Transverse colon (tissue), 4 donors: Measurements from ENCODE around the gene TSC22D3. TPM values are rescaled to one million over a fixed set of nuclear protein-coding genes. Genes with fewer than 3 reads are reported as not detected.

Experiments
- DNase-seq: peaks from one replicate; pipeline ENCODE4 v3.0.0-alpha.2; 2019
- H3K27ac ChIP-seq, 4 donors: fragments of 200-600 bp; sonication (generic); 2 replicates each; pipeline ENCODE4 v1.5.1; 2016 to 2018; ENCODE audit warnings: inconsistent platforms in 4 of 4
- H3K27me3 ChIP-seq: fragments of 200-600 bp; sonication (generic); 2 replicates; pipeline ENCODE4 v1.5.1; 2017; ENCODE audit warnings: inconsistent platforms
- H3K36me3 ChIP-seq, 4 donors: fragments of 200-600 bp; sonication (generic); 2 replicates each; pipeline ENCODE4 v1.5.1; 2017 to 2019; ENCODE audit warnings: inconsistent platforms in 4 of 4
- H3K4me1 ChIP-seq, 4 donors: fragments of 200-600 bp; sonication (generic); 2 replicates each; pipeline ENCODE4 v1.5.1; 2017 to 2020; ENCODE audit warnings: inconsistent platforms in 4 of 4
- H3K4me3 ChIP-seq, 4 donors: fragments of 200-600 bp; sonication (generic); 1 replicate in 1 of 4; 2 replicates in 3 of 4; pipeline versions ENCODE4 v1.5.1 to v1.6.1; 2017 to 2019; ENCODE audit warnings: inconsistent platforms in 4 of 4
- H3K9me3 ChIP-seq, 2 donors: fragments of 200-600 bp; sonication (generic); 2 replicates each; pipeline ENCODE4 v1.5.1; 2017 to 2019; ENCODE audit warnings: inconsistent platforms in 2 of 2
- CTCF ChIP-seq, 5 experiments: fragments of 200-600 bp in 3 of 5; fragments of 450-650 bp in 2 of 5; sonication (generic) in 3 of 5; IDR thresholded peaks; 1 replicate in 2 of 5; 2 replicates in 3 of 5; pipeline ENCODE4 v1.5.1; 2016 to 2017; ENCODE audit warnings: antibody characterized with exemption in 5 of 5, inconsistent platforms in 3 of 5, mild to moderate bottlenecking in 2 of 5, moderate library complexity in 1 of 5
- EP300 ChIP-seq: sonication (generic); formaldehyde crosslinking; IDR thresholded peaks from one replicate; pipeline ENCODE4 v1.6.1; 2017; ENCODE audit warnings: antibody characterized with exemption, low read depth
- POLR2A ChIP-seq: fragments of 450-650 bp; IDR thresholded peaks from one replicate; pipeline ENCODE4 v1.6.1; 2016; ENCODE audit warnings: antibody characterized with exemption, mild to moderate bottlenecking, moderate library complexity
- POLR2AphosphoS5 ChIP-seq, 3 donors: sonication (generic); formaldehyde crosslinking; IDR thresholded peaks; one replicate each; pipeline ENCODE4 v1.6.1; 2016; ENCODE audit warnings: antibody characterized with exemption in 3 of 3
- WGBS, 2 donors: methylation state at CpG; one replicate each; pipeline ENCODE4 v1.1.5; 2018; ENCODE audit warnings: low coverage in 1 of 2; 5-methylcytosine and 5-hydroxymethylcytosine counted together
- in situ Hi-C, 4 donors: fragments of 200-750 bp; cut with MboI; loops; one replicate each; pipeline versions ENCODE4 v1.15.0 to v1.15.1; 2017; ENCODE audit warnings: low sequenced_read_pairs in 3 of 4, low pct_ligation_motif_present in 1 of 4, low pct_unique_long_range_greater_than_20kb in 1 of 4
- intact Hi-C: fragments of 100-400 bp; cut with DNase I; formaldehyde crosslinking; loops from one replicate; pipeline ENCODE4 v1.15.1; 2023; ENCODE audit warnings: low total_unique reads
- total RNA-seq, 4 donors: library from RNA; depleted of rRNA; stranded (reverse); fragments of >200 nt; gene quantifications; one replicate each; pipeline ENCODE4 v1.1.0, GENCODE V29; 2016

The TSC22D3 gene
- total RNA-seq, 4 donors from 2014 or later: 146 to 349 (median 202) TPM

DNA sequence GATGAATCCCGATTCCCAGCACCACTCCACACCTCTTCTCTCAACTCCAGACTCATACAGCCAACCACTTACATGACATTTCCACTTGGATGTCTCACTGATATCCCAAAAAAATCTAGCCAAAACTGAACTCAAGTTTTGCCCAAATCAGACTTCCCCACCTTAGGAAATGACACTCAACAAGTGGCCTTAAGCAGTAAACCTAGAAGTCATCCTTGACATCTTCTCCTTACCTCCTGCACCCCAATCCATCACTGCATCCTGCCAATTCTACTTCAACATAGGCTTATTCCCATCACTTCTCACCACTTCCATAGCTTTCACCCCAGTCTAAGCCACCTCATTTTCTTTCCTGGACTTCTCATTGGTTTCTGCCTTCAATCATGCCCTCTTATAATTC is 108.2 kb downstream of the TSC22D3 start:
- Histone ChIP-seq H3K4me1 (no peaks in the 10 kb centered on the region), H3K9me3 (no peaks in the 10 kb centered on the region), H3K36me3 (no peaks in the 10 kb centered on the region), H3K27me3 (no peaks in the 10 kb centered on the region), H3K4me3 (no peak overlapping the region), H3K27ac (no peak overlapping the region)
- DNase-seq: no peak
- TF ChIP-seq POLR2A (no peak), CTCF (IDR thresholded peaks at IDR 0.05) (no peak), POLR2AphosphoS5 (IDR thresholded peaks at IDR 0.05) (no peak), EP300 (no peak)
- intact Hi-C loops (no loop called here), in situ Hi-C loops (loop anchor here in 3 of 4 donors (10.0 to 25.0 kb wide), 3 partner anchors 95 to 220 kb away; partner anchors contain the start of genes NCBP2L (in 2 of the 3) and TSC22D3 (in 2 of the 3))
- 59% methylated on average over 1 of the region's 1 CpG; no CpG with 5 or more reads in 1 of the 2 donors for WGBS, 2 donors

GRCh38 chrX:107666931-107667330 is 108.7 kb downstream of the TSC22D3 start:
- intact Hi-C loops (no loop called here), in situ Hi-C loops (loop anchor here in 3 of 4 donors (10.0 to 25.0 kb wide), 3 partner anchors 95 to 220 kb away; partner anchors contain the start of genes NCBP2L (in 2 of the 3) and TSC22D3 (in 2 of the 3))
- H3K4me3 ChIP-seq: no peak overlapping the region
- TF ChIP-seq POLR2A (no peak), EP300 (no peak), POLR2AphosphoS5 (IDR thresholded peaks at IDR 0.05) (no peak), CTCF (IDR thresholded peaks at IDR 0.05) (no peak)
- WGBS, 2 donors: 90% methylated on average over 1 of the region's 1 CpG; no CpG with 5 or more reads in 1 of the 2 donors
- no peaks in the 10 kb centered on the region for H3K36me3 ChIP-seq
- no peaks in the 10 kb centered on the region for H3K27me3 ChIP-seq
- no peaks in the 10 kb centered on the region for H3K9me3 ChIP-seq
- no peaks in the 10 kb centered on the region for H3K4me1 ChIP-seq
- no peak overlapping the region for H3K27ac ChIP-seq
- no peak for DNase-seq

Other genes starting within 250 kb of the TSC22D3 start
- gene PRPS1, start 147.3 kb downstream of the TSC22D3 start, total RNA-seq: 10 to 100 TPM in 2 of 4 donors, 1 to 10 TPM in 2; 1.5 to 16.5 (median 12.4) TPM
- gene NCBP2L, start 1.9 kb upstream of the TSC22D3 start, total RNA-seq: not detected
- 10 to 100 TPM in 2 of 4 donors, 1 to 10 TPM in 2; 4.6 to 76.6 (median 12.8) TPM for gene MID2, start 50.1 kb upstream of the TSC22D3 start, total RNA-seq
- gene TEX13B, start 206.6 kb upstream of the TSC22D3 start, total RNA-seq: not detected